HG03108 (cell line): ENCODE measurements around the gene PTGDR2.

Experiments
- ATAC-seq: cut with Tn5 transposase; IDR thresholded peaks from one replicate; pipeline ENCODE4 v1.9.1; 2021; ENCODE audit warnings: moderate library complexity; ENCODE audit not compliant: unreplicated experiment

PTGDR2 gene

DNA sequence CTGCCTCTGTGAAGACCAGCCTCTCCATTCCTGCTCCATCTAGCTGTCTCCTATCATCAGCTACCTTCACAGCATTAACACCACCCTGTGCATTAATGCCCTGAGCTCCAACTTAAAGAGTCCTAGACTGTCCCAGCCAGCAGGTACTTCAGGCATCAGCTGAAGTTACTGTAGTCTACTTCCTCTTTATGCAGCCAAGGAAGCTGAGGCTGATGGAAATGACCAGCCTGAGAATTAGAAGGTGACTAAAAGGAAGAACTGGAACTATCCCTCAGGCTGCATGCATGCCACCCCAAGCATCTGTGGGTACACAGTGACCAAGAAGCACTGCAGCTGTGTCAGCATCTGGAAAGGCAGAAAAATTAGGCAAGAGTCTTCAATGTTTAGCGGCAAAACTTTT lies 42.4 kb downstream of the PTGDR2 start:
- ATAC-seq = no peak

DNA sequence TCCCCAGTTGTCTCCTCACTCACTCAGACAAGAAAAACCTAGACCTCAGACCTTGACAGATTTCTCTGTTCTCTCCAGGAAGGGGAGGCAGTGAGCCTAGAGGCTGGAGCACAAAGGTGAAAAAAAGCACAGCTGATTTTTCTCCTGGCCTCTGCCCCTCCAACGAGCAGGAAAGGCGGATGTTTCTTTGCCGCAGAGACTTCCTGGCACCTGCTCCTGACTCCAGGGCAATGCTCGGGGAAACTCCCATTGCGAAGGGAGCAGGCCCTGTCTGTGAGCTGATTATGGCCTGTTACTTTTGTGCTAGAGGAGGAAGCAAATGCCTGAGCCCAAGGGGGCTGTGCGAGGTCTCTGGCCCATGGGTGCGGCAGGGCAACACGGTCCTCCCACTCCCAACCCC lies 45.2 kb downstream of the PTGDR2 start:
- ATAC-seq = no peak

DNA sequence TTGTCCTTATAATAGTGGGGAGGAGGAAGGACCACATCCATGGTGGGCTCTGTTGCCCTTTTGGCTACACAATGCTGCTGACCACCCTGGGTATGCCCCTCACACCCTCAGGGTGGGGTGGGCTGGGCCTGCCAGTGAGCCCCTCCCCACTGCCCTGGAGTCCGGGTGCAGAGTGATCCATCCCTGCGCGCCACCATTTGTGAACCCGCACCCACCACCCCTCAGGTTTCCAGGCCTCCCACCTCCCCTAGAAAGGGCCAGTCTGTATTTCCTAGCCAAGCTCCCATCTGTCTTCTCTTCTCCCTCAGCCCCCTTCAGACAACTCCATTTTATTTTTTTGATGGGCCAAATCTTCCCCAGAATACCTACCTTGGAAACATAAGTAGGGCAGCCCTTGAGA lies 45.6 kb downstream of the PTGDR2 start:
- ATAC-seq = no peak

DNA sequence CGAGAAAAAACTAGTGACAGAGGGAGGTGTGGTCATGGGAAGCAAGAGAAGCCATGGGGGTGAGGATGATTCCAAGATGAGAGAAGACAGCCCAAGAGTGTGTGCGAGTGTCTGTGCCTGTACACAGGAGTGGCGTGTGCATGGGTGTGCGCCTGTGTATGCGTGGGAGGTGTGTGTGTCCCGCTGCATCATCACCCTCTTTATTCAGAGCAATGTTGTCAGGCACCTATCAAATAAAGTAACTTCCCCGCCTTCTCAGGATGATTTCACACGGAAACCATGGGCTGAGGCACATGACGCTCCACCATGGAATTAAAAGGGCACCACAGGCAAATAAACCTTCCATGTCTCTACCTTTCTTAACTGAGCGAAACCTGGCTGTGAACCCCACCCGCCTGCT lies 46.1 kb downstream of the PTGDR2 start:
- no peak for ATAC-seq

DNA sequence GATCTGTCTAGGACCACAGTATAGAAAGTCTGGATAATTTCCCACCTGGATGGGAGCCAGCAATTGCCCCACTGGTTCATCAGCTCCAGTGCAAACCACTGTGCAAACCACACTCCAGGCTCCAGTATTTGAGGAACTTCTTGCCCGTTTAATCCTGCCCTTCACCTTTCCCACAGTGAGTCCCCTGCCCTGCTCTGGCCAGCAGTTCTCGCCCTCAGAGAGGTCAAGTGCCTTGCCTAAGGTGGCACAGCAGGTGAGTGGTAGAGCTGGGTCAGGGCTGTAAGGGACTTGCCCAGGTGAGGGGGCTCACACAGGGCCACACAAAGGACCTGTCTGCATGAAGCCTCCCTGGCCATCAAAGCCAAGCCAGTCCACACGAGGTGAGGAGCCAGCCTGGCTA lies 46.5 kb downstream of the PTGDR2 start:
- no peak for ATAC-seq

DNA sequence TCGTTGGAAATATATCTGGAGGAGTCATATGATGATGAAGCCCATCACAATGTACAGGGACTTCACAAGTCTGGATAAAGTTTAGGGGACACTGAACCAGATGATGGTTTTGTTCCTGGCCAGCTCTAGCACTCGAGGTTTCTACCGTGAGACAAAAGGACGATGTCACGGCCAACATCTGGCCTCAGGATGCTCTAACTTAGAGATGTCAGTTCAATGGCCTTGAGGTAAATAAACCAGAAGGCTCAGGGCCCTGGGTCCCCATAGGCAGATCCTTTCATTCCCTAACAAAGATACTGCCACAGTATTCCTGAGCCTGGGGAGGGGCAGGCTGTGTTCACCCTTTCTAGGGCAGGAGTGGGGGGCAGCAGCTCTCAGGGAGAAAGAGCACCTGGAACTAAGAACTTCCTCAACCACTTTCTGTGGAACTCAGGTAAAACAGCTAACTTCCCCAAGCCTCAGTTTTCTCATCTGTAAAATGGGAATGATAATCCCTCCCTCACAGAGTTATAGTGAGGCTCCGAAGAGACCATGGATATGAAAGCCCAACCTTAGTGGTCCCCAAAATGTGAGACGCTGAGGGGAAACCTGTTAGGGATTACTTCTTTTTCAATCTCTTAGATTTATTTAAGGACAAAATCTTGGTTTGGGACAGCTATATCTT lies 52.3 kb downstream of the PTGDR2 start:
- ATAC-seq = no peak

DNA sequence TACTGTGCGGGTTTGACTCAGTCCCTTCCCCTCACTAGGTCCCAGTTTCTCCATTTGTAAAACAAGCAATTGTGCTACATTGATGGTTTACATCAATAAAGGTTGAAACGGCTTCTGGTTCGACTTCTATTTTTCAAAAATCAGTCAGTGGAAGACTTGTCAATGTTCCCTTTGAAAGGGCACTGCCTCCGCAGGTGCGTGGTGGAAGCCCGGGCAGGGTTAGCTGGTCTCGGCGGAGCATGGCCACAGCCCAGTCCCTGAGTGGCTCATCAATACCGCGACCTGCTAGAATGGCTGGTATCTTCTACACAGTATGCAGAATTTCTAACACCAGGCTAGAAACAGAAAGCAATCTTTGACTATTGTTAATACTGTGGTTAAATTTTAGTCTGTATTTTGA lies 54.6 kb downstream of the PTGDR2 start:
- no peak for ATAC-seq
